ENCODE results near the gene CASP3.
"Not testable (repeated sequence)": the region's sequence is repeated elsewhere in the genome, so short reads cannot be mapped to it uniquely, and the experiment has no call there.

CASP3 gene

DNA sequence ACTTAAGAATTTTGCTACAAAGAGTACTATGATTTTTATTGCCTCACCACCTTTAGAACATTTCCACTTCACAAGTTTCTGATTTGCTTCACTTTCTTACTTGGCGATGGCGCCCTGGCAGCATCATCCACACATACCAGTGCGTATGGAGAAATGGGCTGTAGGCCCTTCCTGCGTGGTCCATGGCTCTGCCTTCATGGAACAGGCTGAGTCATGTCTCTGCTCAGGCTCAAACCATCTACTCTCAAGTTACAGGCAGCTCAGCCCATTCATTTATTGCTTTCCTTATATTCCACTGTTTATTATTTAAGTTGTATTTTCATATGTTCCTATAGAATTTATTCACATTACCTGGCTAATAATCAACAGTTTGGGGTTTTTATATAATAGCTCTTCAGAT lies 21.1 kb downstream of the CASP3 start:
- no peak for DNase-seq

DNA sequence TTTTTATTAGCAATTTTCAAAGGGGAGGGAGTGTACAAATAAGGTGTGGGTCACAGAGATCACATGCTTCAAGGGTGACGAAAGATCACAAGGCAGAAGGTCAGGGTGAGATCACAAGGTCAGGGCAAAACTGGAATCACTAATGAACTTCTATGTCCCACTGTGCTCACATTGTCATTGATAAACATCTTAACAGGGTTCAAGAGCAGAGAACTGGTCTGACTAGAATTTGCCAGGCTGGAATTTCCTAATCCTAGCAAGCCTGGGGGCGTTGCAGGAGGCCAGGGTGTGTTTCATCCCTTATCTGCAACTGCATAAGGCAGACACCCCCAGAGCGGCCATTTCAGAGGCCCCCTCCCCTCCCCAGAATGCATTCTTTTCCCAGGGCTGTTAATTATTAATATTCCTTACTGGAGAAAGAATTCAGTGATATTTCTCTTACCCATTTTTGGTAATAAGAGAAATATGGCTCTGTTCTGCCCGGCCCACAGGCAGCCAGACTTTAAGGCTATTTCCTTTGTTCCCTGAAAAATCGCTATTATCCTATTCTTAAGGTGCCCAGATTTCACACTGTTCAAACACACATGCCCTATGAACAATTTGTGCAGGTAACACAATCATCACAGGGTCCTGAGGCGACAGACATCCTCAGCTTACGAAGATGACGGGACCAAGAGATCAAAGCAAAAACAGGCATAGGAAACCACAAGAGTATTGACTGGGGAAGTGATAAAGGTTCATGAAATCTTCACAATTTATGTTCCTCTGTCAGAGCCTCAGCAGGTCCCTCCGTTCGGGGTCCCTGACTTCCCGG lies 23.3 kb downstream of the CASP3 start:
- DNase-seq: not testable (repeated sequence)

DNA sequence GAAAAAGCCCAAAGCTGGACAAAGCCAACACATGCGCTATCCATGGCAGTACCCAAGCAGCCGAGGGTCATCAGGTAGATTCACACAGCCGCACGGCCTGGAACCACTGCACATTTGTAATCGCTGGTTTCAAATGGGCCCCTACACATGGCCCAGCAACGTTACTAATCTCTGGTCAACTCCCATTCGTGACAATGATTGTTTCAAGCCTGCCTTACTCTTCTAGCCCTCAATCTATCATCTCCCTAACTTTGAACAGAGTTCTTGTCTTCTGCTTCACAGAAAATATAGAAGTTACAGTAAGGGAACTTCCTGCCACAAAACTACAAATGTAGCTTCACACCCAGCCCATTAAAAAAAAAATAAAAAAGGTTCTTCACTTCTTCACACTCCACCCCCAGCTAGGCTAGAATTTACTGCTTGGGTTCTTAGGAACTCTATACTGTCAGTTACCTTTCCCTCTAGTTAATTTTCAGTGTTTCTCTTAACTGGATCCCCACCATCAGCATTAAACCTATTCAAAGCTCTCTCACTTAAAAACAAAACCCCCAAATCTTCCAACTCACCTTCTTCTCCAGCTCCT lies 24.2 kb downstream of the CASP3 start:
- no peak for DNase-seq

DNA sequence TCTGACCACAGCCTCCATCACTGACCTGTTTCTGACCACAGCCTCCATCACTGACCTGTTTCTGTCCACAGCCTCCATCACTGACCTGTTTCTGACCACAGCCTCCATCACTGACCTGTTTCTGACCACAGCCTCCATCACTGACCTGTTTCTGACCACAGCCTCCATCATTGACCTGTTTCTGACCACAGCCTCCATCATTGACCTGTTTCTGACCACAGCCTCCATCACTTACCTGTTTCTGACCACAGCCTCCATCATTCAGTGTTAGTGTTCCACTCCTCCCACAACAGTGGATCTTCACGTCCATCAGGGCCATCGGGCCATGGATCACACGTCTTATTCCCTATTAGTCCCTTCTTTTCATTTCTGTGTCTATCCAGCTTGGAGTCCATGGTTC lies 24.7 kb downstream of the CASP3 start:
- not testable (repeated sequence) for DNase-seq

DNA sequence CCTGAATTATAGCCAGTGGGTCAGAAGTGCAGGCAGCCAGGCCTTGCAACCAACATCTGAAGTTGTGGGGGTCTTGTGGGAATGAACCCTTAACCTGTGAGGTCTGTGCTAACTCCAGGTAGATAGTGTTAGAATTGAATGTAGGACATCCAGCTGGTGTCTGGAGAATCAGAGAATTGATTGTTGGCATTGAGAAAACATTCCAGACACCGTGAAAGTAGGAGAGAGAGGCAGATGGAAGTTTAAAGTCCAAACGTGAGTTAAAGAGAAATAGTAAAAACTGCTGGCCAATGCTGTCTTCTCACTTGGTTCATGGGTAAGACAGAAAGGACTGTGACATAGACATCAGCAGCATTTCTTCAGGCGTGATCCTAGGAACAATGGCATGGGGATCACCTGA lies 27.7 kb downstream of the CASP3 start:
- no peak for DNase-seq

DNA sequence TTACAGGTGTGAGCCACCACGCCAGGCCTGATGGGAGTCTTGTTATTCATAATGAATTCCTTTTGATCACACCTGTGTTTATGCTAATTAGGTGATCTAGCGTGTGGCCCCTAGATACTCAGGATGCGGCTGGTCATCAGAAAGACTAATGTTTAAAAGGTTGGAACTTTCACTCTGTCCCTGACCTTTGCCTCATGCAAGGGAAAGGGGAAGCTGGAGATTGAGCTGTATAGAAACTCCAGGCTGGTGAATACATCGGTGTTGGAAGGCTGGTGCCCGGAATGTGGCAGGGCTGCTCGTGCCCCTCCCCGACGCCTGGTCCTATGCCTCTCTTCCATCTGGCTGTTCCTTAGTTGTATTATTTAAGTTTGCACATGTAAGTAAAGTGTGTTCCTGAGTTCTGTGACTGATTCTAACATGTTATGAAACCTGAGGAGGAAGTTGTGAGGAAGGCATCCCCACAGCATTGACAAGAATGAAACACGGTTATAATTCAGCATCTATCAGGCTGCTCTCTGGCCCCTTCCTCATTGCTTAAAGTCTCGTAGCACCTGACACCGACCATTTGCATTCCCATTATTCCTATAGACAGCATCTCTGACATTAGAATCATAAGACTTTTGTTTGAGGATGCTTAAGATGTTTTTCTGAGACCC lies 28.9 kb downstream of the CASP3 start:
- DNase-seq: no peak

DNA sequence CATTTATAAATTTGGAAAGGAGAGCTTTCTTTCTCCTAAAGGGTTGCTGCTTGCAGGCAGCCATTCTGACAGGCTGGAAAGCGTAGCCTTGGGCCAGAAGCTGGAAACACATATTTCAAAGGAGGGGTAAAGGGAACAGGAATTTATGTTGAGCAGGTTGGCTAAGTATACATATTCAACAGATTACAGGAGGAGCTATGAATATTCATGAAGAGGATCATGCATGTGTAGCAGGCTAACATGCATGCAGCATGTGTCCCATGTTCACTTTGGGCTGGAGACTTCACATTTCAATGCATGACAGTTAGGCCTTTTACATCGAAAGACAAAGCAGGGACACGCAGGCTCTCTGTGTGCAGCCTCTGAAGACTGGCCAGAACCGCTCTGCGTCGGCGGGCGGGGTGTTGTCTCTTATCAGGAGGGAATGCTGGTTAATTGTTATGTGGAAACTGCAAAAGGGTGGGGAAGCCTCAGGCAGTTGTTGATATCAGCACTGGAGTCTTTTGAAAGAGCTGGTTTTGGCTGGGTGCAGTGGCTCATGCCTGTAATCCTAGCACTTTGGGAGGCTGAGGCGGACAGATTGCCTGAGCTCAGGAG lies 31.5 kb downstream of the CASP3 start:
- no peak for DNase-seq

DNA sequence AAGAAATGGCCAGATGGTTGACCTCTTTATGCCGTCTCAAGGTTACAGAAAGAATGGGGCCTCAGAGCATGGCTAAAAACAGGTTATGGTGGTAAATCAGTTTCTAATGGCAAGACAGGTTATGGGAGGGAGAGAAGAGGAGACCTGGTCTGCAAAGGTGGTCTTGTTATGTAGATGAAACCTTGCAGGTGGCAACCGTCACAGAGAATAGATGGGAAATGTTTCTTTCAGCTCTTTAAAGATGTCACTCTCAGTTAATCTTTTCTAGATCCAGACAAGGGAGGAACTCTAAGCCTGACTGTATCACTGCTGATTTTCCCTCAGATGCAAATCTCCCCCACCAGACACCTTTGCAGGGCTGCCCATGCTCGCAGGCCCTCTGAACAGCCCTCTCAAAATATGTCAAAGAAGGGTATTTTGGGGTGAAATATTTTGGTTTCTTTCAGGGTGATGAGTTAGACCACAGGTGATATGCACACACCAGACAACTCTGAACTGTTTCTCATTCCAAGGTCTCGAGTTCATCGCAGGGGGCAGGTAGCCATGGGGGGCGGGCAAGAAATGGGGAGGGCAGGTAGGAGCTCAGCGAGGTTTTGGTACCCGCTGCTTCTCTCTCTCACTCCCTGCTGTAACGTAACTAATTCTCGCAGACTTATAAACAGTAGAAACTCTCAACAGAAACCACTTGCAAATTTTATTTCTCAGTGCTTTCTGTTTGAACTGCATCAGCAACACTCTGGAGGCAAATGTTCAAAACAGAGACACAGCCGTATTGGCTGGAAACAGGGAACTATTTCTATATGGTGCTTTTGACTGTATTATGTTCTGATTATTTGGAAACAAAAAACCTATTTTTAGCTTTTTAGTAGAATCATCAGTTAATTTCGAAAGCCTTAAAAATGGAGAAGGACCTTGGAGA lies 32.4 kb downstream of the CASP3 start:
- no peak for DNase-seq

DNA sequence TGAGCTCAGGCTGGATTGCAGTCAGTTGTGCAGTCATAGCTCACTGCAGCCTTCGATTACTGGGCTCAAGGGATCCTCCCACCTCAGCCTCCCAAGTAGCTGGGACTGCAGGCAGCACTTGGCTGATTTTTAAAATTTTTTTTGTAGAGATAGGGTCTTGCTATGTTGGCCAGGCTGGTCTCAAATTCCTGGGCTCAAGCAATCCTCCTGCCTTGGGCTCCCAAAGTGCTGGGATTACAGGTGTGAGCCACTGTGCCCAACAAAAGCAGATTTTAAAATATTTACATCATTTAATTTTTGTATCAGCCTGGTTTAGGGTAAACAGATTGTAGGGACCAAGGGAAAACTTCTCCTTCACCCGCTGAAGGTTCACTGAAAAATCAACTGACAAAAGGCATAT lies 33.1 kb downstream of the CASP3 start:
- DNase-seq: not testable (repeated sequence)

DNA sequence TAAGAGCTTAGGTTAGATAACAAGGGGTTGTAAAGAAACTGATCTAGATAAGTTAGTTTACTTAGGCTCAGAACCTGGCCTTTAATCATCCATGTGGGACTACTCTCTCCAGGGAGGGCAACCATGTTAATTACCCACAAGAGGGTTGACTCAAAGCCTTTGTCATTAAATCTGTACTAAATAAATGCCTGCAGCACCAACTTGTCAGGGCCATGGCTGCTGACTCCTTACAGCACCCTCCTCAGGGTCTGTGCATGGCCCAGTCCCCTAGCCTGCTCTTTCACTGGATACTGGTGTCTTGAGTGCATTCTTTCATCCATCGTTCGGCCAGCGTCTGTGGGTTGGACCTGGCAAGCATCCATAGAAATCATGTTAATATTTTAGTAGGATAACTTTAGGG lies 34.7 kb downstream of the CASP3 start:
- DNase-seq: no peak

DNA sequence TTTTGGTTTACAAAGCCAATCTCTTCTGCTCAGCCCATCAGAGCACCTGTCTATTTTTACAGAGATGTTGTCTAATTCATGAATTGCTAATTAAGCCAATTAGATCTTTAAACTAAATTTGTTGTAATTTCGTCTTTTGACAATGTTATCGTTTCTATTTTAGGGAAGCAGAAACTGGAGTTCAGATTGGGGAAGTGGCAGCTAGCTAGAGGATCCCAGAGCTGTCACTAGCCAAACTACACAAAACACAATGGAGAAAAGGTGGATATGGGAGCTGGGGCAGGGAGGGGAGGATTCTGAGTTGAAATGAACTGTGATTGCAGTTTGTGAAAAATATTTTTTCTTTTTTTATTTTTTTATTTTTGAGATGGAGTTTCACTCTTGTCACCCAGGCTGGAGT lies 35.8 kb downstream of the CASP3 start:
- no peak for DNase-seq

DNA sequence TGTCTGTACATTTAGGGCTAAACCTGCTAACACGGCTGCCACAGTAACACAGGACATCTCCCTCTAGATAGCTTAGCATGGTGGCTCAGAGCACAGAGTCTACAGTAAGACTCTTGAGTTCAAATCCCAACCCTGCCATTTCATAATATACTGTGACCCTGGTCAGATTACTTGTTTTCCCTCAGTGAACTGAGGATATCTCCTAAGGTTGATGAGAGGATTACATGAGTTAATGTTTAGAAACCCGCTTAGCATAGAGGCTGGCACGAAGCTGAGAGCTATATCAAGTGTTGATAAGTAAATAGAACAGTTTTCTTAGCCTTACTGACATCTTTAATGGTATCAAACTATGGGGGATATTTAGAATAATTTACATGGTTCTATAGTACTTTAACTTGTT lies 37.2 kb downstream of the CASP3 start:
- no peak for DNase-seq

DNA sequence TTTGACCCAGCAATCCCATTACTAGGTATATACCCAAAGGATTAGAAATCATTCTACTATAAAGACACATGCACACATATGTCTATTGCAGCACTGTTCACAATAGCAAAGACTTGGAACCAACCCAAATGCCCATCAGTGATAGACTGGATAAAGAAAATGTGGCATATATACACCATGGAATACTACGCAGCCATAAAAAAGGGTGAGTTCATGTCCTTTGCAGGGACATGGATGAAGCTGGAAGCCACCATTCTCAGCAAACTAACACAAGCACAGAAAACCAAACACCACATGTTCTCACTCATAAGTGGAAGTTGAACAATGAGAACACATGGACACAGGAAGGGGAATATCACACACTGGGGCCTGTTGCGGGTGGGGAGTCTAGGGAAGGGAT lies 41.8 kb downstream of the CASP3 start:
- not testable (repeated sequence) for DNase-seq

DNA sequence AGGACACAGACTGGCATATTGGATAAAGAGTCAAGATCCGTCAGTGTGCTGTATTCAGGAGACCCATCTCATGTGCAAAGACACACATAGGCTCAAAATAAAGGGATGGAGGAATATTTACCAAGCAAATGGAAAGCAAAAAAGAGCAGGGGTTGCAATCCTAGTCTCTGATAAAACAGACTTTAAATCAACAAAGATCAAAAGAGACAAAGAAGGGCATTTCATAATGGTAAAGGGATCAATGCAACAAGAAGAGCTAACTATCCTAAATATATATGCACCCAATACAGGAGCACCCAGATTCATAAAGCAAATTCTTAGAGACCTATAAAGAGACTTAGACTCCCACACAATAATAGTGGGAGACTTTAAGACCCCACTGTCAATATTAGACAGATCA lies 46.4 kb downstream of the CASP3 start:
- DNase-seq: not testable (repeated sequence)

DNA sequence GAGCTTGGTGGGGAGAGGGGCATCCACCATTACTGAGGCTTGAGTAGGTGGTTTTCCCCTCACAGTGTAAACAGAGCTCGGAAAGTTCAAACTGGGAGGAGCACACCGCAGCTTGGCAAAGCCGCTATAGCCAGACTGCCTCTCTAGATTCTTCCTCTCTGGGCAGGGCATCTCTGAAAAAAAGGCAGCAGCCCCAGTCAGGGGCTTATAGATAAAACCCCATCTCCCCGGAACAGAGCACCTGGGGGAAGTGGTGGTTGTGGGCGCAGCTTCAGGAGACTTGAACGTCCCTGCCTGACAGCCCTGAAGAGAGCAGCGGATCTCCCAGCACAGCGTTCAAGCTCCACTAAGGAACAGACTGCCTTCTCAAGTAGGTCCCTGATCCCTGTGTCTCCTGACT lies 48.3 kb downstream of the CASP3 start:
- DNase-seq: not testable (repeated sequence)

DNA sequence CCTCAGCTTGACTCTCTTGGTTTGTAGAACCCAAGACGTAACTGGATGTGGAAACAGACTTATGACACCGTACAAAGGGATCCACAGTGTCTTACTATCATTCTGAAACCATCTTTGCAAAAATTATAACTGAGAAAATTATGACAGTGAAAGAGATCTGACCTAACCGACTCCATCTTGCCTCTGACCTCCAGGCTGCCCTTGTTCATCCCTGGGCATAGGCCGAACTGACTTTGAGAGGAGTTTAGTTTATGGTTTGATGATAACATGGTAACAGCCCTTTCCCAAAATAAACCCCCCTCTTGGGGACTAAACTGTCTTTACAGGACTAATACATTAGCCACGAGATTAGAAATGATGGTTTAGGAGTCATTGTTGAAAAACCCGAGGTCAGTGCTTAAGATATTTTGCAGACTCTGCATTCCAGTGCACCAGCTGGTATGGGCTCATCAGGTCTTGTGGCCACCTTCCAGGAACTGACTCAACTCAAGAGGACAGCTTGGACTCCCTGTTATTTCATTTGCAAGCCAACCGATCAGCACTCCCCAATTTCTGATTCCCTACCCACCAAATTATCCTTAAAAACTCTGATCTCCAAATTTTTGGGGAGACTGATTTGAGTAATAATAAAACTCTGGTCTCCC lies 49.6 kb downstream of the CASP3 start:
- no peak for DNase-seq

DNA sequence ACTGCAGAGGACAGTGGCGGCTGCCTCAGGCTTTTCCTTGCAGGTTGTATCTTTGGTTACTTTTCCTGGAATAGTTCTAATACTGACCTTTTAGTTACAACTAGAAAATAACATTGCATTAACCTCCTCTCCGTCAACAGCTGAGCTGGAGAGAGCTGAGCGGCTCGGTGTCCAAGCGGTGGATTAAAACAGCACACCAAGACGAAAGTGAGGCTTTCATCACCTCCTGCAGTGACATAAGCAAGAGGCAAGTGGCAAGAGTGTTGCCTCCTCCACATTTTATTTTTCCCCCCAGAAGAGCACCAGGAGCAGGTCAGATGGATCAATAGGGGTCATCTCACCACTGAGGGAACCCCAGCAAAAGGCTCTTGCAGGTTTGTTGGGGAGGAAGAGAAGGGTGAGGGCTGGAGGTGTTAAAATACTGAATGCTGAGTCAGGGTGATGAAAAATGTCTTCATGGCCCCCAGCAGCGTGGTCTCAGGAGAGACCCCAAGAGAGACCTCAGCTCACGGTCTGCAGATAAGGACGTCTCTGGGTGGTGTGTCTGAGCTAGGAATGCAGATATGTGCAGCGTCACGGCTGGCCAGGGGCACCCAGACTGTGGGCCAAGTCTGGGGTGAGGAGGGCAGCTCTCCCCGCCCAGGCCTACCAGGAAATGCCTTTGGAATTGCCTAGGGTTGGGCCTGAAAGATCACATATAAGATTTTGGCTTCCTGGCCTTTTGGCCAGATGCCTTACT lies 50.3 kb downstream of the CASP3 start:
- DNase-seq: no peak

DNA sequence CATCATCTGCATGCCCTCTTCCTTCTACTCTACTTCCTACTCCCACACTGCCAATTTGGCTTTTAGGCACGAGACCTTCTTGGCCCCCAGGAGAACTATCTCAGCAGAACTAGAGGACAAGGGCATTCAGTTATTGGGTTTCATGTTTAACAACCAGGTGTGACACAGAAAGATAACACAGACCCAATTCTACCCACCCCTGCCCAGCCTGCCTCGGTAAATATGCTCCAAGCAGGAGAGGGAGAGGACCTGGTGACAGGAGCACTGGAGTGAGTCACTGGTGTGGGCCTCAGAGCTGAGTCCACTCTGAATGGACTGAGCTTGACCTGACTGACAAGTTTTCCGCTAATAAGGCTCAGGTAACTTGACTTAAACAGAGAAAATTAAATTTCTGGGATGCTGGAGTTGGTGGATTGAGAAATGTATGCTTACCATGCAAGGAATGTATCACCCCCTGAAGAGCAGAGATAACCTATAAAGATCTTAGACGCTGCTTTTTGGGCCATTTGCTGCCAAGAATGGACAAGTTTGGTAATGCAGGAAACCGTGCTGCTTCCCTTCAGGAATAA lies 52.5 kb downstream of the CASP3 start:
- no peak for DNase-seq

DNA sequence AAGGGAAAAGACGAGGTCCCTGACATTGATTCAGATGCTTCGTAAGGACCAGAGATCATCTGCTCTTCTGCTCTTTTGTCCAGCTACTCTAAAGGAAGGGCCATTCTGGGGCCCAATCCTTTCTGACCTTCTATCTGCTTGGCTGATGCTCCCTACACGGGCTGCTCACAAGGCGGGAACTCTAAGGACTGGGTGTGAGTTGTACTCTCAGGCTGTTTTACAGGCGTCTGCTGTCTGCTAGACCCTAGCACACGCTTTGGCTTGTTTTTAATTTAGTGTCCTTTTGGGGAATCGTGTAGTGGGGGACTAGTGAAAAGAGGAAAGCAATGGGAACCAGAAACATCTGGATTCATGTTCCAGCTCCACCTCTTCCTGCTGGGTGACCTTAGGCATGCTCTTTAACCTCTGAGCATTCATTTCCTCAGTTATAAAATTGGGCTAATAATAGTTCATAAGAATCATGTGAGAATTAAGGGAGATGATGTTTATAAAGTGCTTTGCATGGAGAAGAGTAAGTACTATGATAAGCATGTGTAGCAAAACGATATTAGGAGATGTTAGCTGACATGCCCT lies 53.1 kb downstream of the CASP3 start:
- DNase-seq: no peak

DNA sequence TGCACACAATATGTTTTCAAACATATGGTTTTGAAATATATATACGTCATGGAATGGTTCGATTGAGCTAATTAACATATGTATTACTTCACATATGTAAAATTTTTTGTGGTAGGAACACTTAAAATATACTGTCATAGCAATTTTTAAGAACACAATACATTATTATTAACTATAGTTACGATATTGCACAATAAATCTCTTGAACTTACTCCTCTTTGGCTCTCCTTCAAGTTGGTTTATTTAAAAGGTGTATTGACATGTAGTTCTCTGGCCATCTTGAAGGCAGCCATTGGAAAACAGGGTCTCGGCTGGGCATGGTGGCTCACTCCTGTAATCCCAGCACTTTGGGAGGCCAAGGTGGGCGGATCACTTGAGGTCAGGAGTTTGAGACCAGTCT lies 53.8 kb downstream of the CASP3 start:
- no peak for DNase-seq

DNA sequence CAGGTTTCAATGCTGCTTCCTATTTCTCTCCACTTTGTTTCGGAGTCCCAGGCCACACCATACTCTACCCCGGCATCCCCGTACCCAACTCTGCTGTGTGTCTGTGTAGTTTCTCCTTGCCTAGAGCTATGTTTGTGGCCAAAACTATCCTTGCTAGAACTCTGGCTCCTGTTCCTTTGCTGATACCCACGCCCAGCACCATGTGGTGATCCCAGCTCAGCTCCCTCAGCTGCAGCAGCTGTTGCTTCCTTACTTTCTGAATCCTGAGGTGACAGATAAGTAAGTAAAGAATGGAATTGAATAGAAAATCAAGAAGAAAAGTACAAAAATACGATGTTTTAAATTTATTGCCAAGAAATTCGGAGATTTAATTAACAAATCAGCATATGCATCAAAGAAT lies 55.8 kb downstream of the CASP3 start:
- no peak for DNase-seq
